ENCODE results near the gene BABAM2. TPM values are rescaled to one million over a fixed set of nuclear protein-coding genes. Genes with fewer than 3 reads are reported as not detected.
A peak's percentile ranks its signal among the peaks of the same experiment; 100 is the strongest.

The BABAM2 gene
- total RNA-seq, 1 donor from 2014 or later = 16.7 TPM

DNA sequence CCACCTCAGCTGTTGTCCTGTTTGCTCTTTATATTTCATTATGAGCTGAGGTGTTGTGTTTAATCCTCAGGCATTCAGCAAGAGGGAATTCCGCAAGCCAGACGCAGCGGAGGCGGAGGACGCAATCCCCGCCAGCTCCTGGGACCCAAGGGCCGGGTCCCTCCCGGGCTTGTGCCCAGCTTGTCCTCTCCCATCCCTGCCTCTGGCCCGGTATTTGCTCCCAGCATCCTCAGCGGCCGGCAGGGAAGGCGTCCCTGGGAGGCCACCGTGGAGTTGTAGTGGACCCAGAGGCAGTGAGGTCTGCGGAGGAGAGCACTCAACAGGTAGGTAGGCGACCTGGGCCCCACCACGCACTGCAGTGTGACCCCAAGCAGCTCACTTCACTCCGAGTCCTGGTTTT is 459.7 kb downstream of the BABAM2 start:
- no peak for ATAC-seq
- no peak for DNase-seq (ENCODE audit: low spot score)

- DNase-seq (ENCODE audit: low spot score) (no peak), ATAC-seq (no peak)
These were observed 460.3 kb downstream of the BABAM2 start for GRCh38 chr2:28350791-28351285.

DNA sequence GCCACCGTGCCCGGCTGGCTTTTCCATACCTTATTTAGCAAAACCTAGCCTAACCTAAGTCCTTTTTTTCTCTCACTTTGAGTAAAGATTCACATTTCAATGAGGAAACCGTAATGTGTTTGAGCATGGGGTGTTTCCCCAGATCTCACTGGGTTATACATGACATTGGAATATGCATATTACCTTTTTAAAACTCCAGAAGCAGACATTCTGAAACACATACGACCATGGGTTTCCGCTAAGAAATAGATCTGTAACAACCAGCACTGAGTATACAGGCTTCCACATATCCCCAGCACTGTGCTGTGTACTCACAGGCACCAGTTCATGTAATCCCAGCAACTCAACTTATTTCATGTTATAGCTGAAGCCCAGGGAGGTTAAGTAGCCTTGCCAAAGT is 461.1 kb downstream of the BABAM2 start:
- DNase-seq (ENCODE audit: low spot score) = no peak
- no peak for ATAC-seq

DNA sequence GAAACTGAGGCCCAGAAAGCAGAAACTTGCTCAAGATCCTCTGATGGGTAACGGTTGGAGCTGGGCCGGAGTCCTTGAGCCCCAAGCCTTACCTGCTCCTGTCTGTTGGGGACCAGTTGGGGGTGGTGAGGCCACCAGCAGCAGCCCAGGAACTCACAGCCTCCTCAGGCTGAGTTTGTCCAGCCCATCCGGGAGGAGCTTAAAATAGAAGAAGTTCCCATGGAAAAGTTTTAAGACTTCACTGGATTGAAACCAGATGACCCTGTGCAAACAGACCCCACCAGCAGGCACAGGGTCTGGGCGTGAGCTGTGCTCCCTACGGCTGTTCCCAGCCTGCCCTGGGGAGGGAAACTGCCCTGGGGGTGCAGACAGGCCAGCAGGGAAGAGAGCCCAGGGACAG is 461.6 kb downstream of the BABAM2 start:
- ATAC-seq (no peak), DNase-seq (ENCODE audit: low spot score) (no peak)

DNA sequence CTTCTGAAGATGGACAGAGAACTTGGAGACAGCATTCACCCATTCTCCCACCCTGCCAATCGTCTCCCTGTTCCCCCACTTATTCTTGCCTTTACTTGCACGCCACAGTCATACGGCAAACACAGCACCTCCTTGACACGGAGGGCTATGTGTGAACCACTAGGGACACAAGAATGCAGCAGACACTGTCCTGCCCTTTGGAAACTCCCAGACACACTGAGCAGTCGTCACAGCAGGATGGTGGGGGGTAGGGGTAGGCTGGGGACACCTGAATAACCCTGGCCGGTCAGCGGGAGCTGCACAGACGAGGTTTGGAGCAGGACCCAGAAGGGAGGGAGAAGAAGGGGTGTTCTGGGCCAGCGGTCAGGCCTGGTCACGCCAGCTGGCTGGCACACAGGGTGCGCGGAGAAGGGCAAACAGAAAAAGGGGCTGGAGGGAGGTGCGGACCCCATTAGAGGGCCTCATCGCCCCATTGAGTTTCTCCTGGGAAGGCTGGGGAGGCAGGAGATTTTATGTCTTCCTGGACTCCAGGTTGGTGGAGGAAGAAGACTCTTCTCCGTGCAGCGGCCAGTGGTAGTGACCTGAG is 462.2 kb downstream of the BABAM2 start:
- DNase-seq (ENCODE audit: low spot score) (no peak), ATAC-seq (no peak)

GRCh38 chr2:28354920-28355520 is 464.5 kb downstream of the BABAM2 start:
- ATAC-seq = no peak
- no peak for DNase-seq (ENCODE audit: low spot score)

GRCh38 chr2:28355521-28356094 is 465.1 kb downstream of the BABAM2 start:
- DNase-seq (ENCODE audit: low spot score) (peak; percentile 93), ATAC-seq (peak; percentile 89)

- ATAC-seq (peak; percentile 88), DNase-seq (ENCODE audit: low spot score) (peak; percentile 92)
These were observed 465.8 kb downstream of the BABAM2 start for GRCh38 chr2:28356095-28356911.

DNA sequence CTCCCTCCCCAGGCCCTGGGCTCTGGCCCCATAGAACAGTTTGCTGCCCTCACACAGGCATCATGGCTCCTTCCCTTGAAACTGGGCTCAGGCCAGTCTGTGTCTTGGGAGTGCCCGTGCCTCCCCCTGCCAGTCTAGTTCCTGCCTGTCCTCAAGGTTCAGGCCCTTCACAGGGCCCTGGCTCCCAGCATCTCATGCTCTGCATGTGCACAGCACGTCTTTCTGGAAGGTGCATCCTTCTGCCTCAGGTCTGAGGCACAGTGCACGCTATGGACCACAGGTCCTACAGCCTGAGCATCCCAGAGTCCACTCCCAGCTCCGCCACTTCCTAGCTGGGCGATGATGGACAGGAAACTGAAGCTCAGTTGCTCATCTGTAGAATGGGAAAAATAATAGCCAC is 466.5 kb downstream of the BABAM2 start:
- DNase-seq (ENCODE audit: low spot score) (no peak), ATAC-seq (no peak)

DNA sequence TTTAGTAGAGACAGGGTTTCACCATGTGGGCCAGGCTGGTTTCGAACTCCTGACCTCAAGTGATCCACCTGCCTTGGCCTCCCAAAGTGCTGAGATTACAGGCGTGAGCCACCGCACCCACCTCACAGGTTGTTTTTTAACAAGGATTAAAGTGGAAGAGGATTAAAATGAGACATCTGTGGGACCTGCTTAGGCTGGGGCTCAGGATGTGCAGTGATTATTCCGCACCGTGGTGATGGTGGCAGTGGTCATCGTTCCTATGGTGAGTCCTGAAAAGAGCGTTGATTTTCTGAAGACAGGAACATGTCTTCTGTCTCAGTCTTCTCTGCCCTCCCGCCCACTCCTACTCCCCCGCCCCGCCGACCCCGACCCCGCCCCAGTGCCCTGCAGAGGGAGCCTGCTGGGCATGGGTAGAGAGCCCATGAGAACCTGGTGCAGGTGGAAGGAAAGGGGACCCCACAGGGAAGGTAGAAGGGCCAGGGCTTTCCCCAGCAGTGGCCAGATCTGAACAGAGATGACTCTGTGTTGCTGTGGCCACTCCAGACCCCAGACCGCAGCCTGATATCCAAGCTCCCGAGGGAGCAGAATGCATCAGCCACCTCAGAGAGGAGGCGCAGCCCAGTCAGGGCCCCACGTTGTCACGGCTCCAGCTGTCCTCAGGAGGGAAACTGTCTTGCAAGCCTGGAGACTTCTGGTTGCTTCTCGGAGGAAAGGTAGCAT is 467.6 kb downstream of the BABAM2 start:
- DNase-seq (ENCODE audit: low spot score) (no peak), ATAC-seq (no peak)

GRCh38 chr2:28358668-28359201 is 468.2 kb downstream of the BABAM2 start:
- ATAC-seq (no peak), DNase-seq (ENCODE audit: low spot score) (no peak)

- DNase-seq (ENCODE audit: low spot score) (no peak), ATAC-seq (no peak)
These were observed 468.9 kb downstream of the BABAM2 start for GRCh38 chr2:28359222-28360057.

DNA sequence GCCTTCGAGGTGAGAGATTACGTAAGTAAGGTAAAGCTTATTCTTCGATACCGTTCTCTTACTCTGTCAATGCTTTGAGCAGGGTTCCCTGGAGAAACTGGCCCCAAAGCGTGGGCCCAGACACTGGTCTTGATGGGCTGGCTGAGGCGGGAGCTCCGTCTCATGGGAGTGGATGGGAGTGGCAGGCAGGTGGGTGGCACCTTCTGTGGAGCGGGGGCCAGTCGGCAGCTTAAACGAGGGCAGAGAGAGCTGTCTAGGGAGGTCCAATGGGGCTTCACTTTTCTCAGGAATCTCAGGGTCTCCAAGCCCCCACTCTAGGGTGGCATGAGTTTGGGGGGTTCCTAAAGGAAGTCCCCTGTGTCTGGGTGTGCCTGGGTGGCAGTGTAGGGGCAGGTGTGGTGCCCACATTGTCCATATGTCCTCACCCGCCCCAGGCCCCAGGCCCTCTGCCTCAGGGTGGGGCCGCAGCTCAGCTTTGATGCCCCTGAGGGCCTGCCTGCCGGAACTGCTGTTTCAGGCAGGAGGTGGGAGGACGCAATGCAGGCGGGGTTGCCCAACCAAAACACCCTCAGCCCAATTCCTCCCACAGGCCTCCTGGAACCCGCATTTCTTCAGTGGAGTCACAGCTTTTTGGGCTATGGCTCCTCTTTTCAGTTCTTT is 469.7 kb downstream of the BABAM2 start:
- no peak for ATAC-seq
- no peak for DNase-seq (ENCODE audit: low spot score)

DNA sequence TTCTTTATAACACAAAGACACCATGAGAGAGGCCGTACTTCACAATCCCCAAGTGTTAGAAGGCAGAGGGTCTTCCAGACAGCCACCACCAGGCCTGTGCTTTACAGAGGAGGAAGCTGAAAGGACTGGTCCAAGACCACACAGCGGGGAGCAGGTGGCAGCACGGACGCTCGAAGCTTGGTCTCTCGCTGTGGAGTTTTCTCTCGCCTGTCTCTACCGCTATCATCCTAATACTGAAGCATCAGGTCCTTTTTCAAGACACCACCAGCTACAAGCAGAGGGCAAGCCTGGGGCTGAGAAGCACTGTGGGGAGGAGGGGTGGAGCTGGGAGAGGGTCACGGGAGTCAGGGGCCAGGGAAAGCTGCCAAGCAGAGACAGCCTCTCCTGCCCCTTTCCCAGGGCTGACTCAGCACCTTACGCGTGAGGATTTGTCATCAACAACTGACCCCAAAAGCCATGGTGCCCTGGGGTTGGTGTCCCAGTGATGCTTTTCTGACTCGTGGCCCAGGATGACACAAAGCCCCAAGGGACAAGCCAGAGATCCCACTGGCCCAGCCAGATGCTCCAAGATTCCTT is 470.3 kb downstream of the BABAM2 start:
- DNase-seq (ENCODE audit: low spot score) = no peak
- no peak for ATAC-seq

GRCh38 chr2:28361991-28362710 is 471.6 kb downstream of the BABAM2 start:
- DNase-seq (ENCODE audit: low spot score) (no peak), ATAC-seq (no peak)

DNA sequence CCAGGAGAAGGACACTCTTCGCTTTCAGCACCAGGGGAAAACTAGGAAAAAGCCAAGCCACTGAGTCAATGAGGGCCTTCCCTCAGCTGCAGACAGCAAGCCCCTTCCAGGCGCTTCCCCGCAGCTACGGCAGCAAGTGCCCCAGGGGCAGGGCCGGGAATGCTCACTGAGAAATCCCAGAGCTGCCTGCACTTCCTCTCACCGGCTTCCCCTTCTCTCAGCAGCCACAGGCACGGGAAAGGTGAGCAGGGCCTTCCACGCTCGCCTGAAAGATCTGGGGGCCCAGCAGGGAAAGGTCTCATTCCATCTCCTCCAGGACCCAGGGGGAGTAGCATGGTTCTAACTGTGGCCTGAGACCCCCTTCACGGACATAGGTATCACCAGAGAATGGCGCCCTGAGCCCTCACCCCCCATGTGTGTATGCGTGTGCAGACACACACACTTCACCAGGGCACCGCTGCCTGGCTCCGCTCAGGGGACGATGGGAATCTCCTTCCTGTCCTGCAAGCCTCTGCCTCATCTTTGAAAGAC is 472.5 kb downstream of the BABAM2 start:
- DNase-seq (ENCODE audit: low spot score) = no peak

GRCh38 chr2:28363686-28364280 is 473.3 kb downstream of the BABAM2 start:
- DNase-seq (ENCODE audit: low spot score) (no peak), ATAC-seq (no peak)

More for the DNA sequence above, 472.5 kb downstream of the BABAM2 start:
- no peak for ATAC-seq

- DNase-seq (ENCODE audit: low spot score) (no peak), ATAC-seq (no peak)
These were observed 474.1 kb downstream of the BABAM2 start for GRCh38 chr2:28364610-28365009.
